ENCODE data around the gene ZNF609.
"Not testable (repeated sequence)": the region's sequence is repeated elsewhere in the genome, so short reads cannot be mapped to it uniquely, and the experiment has no call there.

Gene ZNF609

GRCh38 chr15:64614519-64614918, 154.1 kb downstream of the ZNF609 start:
- Histone ChIP-seq H3K4me1 (ENCODE audit: insufficient read depth, low read length) (peaks cover 14% of the 10 kb centered on the region; the same call in 1 of the 2 replicates), H3K36me3 (ENCODE audit: insufficient read depth, low read length) (no peaks in the 10 kb centered on the region), H3K9me3 (ENCODE audit: control insufficient read depth, insufficient read depth, low read length) (no peaks in the 10 kb centered on the region), H3K9ac (ENCODE audit: low read depth, low read length) (no peak overlapping the region)

- Histone ChIP-seq H3K9ac (ENCODE audit: low read depth, low read length) (no peak overlapping the region), H3K36me3 (ENCODE audit: insufficient read depth, low read length) (no peaks in the 10 kb centered on the region), H3K4me1 (ENCODE audit: insufficient read depth, low read length) (peaks cover 7% of the 10 kb centered on the region; the same call in 1 of the 2 replicates), H3K9me3 (ENCODE audit: control insufficient read depth, insufficient read depth, low read length) (no peaks in the 10 kb centered on the region)
Observed at GRCh38 chr15:64617727-64618126, 157.3 kb downstream of the ZNF609 start.

- Histone ChIP-seq H3K36me3 (ENCODE audit: insufficient read depth, low read length) (no peaks in the 10 kb centered on the region), H3K9me3 (ENCODE audit: control insufficient read depth, insufficient read depth, low read length) (no peaks in the 10 kb centered on the region), H3K4me1 (ENCODE audit: insufficient read depth, low read length) (peaks cover 7% of the 10 kb centered on the region; the same call in 1 of the 2 replicates), H3K9ac (ENCODE audit: low read depth, low read length) (no peak overlapping the region)
Observed at GRCh38 chr15:64618138-64618537, 157.8 kb downstream of the ZNF609 start.

GRCh38 chr15:64618540-64618939, 158.2 kb downstream of the ZNF609 start:
- Histone ChIP-seq H3K36me3 (ENCODE audit: insufficient read depth, low read length) (no peaks in the 10 kb centered on the region), H3K9ac (ENCODE audit: low read depth, low read length) (no peak overlapping the region), H3K9me3 (ENCODE audit: control insufficient read depth, insufficient read depth, low read length) (no peaks in the 10 kb centered on the region), H3K4me1 (ENCODE audit: insufficient read depth, low read length) (peaks cover 7% of the 10 kb centered on the region; the same call in 1 of the 2 replicates)

- Histone ChIP-seq H3K9me3 (ENCODE audit: control insufficient read depth, insufficient read depth, low read length) (no peaks in the 10 kb centered on the region), H3K4me1 (ENCODE audit: insufficient read depth, low read length) (peaks cover 7% of the 10 kb centered on the region; the same call in 1 of the 2 replicates), H3K9ac (ENCODE audit: low read depth, low read length) (no peak overlapping the region), H3K36me3 (ENCODE audit: insufficient read depth, low read length) (no peaks in the 10 kb centered on the region; the same call in 1 of the 2 replicates)
Observed at GRCh38 chr15:64619880-64620839, 159.8 kb downstream of the ZNF609 start.

- Histone ChIP-seq H3K9me3 (ENCODE audit: control insufficient read depth, insufficient read depth, low read length) (no peaks in the 10 kb centered on the region), H3K36me3 (ENCODE audit: insufficient read depth, low read length) (no peaks in the 10 kb centered on the region; the same call in 1 of the 2 replicates), H3K9ac (ENCODE audit: low read depth, low read length) (no peak overlapping the region), H3K4me1 (ENCODE audit: insufficient read depth, low read length) (peaks cover 7% of the 10 kb centered on the region; the same call in 1 of the 2 replicates)
Observed at GRCh38 chr15:64621056-64621455, 160.7 kb downstream of the ZNF609 start.

- Histone ChIP-seq H3K4me1 (ENCODE audit: insufficient read depth, low read length) (peaks cover 7% of the 10 kb centered on the region; the same call in 1 of the 2 replicates), H3K36me3 (ENCODE audit: insufficient read depth, low read length) (no peaks in the 10 kb centered on the region; the same call in 1 of the 2 replicates), H3K9ac (ENCODE audit: low read depth, low read length) (no peak overlapping the region), H3K9me3 (ENCODE audit: control insufficient read depth, insufficient read depth, low read length) (no peaks in the 10 kb centered on the region)
Observed at GRCh38 chr15:64622410-64623260, 162.3 kb downstream of the ZNF609 start.

GRCh38 chr15:64623347-64623996, 163.1 kb downstream of the ZNF609 start:
- H3K9me3 ChIP-seq (ENCODE audit: control insufficient read depth, insufficient read depth, low read length), result no peaks in the 10 kb centered on the region
- H3K9ac ChIP-seq (ENCODE audit: low read depth, low read length), result no peak overlapping the region

GRCh38 chr15:64624242-64624641, 163.9 kb downstream of the ZNF609 start:
- H3K4me1 ChIP-seq (ENCODE audit: insufficient read depth, low read length), result 0 out of 2 replicates have a peak, but pooled peaks cover 7% of the 10 kb centered on the region
- H3K36me3 ChIP-seq (ENCODE audit: insufficient read depth, low read length), result no peaks in the 10 kb centered on the region; the same call in 1 of the 2 replicates
- H3K9ac ChIP-seq (ENCODE audit: low read depth, low read length), result no peak overlapping the region
- H3K9me3 ChIP-seq (ENCODE audit: control insufficient read depth, insufficient read depth, low read length), result no peaks in the 10 kb centered on the region

More at GRCh38 chr15:64623347-64623996, 163.1 kb downstream of the ZNF609 start:
- Histone ChIP-seq H3K36me3 (ENCODE audit: insufficient read depth, low read length) (no peaks in the 10 kb centered on the region; the same call in 1 of the 2 replicates), H3K4me1 (ENCODE audit: insufficient read depth, low read length) (peaks cover 7% of the 10 kb centered on the region; the same call in 1 of the 2 replicates)

- Histone ChIP-seq H3K36me3 (ENCODE audit: insufficient read depth, low read length) (no peaks in the 10 kb centered on the region; the same call in 1 of the 2 replicates), H3K9ac (ENCODE audit: low read depth, low read length) (no peak overlapping the region), H3K4me1 (ENCODE audit: insufficient read depth, low read length) (peaks cover 2% of the 10 kb centered on the region), H3K9me3 (ENCODE audit: control insufficient read depth, insufficient read depth, low read length) (no peaks in the 10 kb centered on the region)
Observed at GRCh38 chr15:64629063-64629462, 168.7 kb downstream of the ZNF609 start.

- Histone ChIP-seq H3K9me3 (ENCODE audit: control insufficient read depth, insufficient read depth, low read length) (no peaks in the 10 kb centered on the region), H3K36me3 (ENCODE audit: insufficient read depth, low read length) (no peaks in the 10 kb centered on the region), H3K9ac (ENCODE audit: low read depth, low read length) (no peak overlapping the region), H3K4me1 (ENCODE audit: insufficient read depth, low read length) (peaks cover 17% of the 10 kb centered on the region)
Observed at GRCh38 chr15:64630396-64631107, 170.2 kb downstream of the ZNF609 start.

- H3K36me3 ChIP-seq (ENCODE audit: insufficient read depth, low read length); H3K9ac ChIP-seq (ENCODE audit: low read depth, low read length); H3K9me3 ChIP-seq (ENCODE audit: control insufficient read depth, insufficient read depth, low read length): not testable (repeated sequence)
- peaks cover 20% of the 10 kb centered on the region for H3K4me1 ChIP-seq (ENCODE audit: insufficient read depth, low read length)
Observed at GRCh38 chr15:64632639-64633038, 172.3 kb downstream of the ZNF609 start.

- no peaks in the 10 kb centered on the region for H3K9me3 ChIP-seq (ENCODE audit: control insufficient read depth, insufficient read depth, low read length)
- H3K9ac ChIP-seq (ENCODE audit: low read depth, low read length), result no peak overlapping the region
- H3K4me1 ChIP-seq (ENCODE audit: insufficient read depth, low read length), result peaks cover 20% of the 10 kb centered on the region
- no peaks in the 10 kb centered on the region for H3K36me3 ChIP-seq (ENCODE audit: insufficient read depth, low read length)
Observed at GRCh38 chr15:64633332-64633731, 173.0 kb downstream of the ZNF609 start.

Data from ES-I3 (cell line).